Activated CD4-positive, alpha-beta memory T cell treated with anti-CD3 and anti-CD28 coated beads for 36 hours (primary cell): Measurements from ENCODE around the gene RNASEL. TPM values are rescaled to one million over a fixed set of nuclear protein-coding genes. Genes with fewer than 3 reads are reported as not detected.

ENCODE experiments used
- CTCF ChIA-PET: fragments of 350-600 bp; sonication (Branson Sonifier 250); formaldehyde crosslinking; loops from one replicate; lab custom pipeline; 2021; ENCODE audit warnings: antibody characterized with exemption, inconsistent platforms; lab: Charles Lee
- POLR2A ChIA-PET: fragments of 350-600 bp; sonication (Branson Sonifier 250); formaldehyde crosslinking; loops from one replicate; lab custom pipeline; 2021; ENCODE audit warnings: antibody characterized with exemption; lab: Charles Lee
- DNase-seq: peaks from one replicate; pipeline ENCODE4 v3.0.0-alpha.2; 2020
- H3K27ac Mint-ChIP-seq: one replicate; pipeline ENCODE4 v1.8.0; 2021; ENCODE audit warnings: mixed read lengths
- H3K27me3 Mint-ChIP-seq: one replicate; pipeline ENCODE4 v1.8.0; 2021; ENCODE audit warnings: mixed read lengths
- H3K36me3 Mint-ChIP-seq: one replicate; pipeline ENCODE4 v1.8.0; 2021; ENCODE audit warnings: mixed read lengths
- H3K4me1 Mint-ChIP-seq: one replicate; pipeline ENCODE4 v1.8.0; 2021; ENCODE audit warnings: low read depth, mixed read lengths
- H3K4me3 Mint-ChIP-seq: one replicate; pipeline ENCODE4 v1.8.0; 2021; ENCODE audit warnings: mild to moderate bottlenecking, mixed read lengths
- H3K9me3 Mint-ChIP-seq: one replicate; pipeline ENCODE4 v1.8.0; 2021; ENCODE audit warnings: mixed read lengths
- intact Hi-C: fragments of 100-400 bp; cut with micrococcal nuclease; formaldehyde crosslinking; loops from one replicate; pipeline ENCODE4 v1.15.1; 2023
- total RNA-seq, 2 experiments: library from RNA; stranded (reverse); gene quantifications; one replicate each; pipeline ENCODE4 v1.2.3, GENCODE V29; 2021

RNASEL gene
- total RNA-seq, 2 experiments from 2014 or later, result 4.5 TPM

DNA sequence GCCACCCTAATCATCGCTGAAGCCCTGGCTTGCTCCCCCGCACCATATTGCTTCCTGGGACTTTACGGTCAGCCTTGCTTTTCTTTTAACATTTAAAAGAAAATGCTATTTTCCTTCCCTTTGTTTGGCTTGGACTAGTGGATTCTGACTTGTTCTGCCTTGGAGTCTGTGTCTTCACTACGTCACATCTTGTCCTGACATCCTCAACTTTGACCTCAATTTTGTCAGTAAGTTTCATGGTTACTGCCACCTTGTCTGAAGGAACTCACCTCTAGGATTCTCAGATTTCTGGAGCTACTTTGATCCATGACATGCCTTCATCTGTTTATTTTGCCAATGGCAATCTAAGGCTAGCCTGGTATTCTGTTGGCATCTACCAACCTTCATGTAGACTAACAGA lies 4.3 kb downstream of the RNASEL start:
- Mint-ChIP-seq H3K9me3 (no peaks in the 10 kb centered on the region), H3K4me1 (peaks cover 61% of the 10 kb centered on the region), H3K27me3 (no peaks in the 10 kb centered on the region), H3K27ac (no peak overlapping the region), H3K36me3 (peaks cover 22% of the 10 kb centered on the region), H3K4me3 (no peak overlapping the region)
- no peak for DNase-seq
- ChIA-PET POLR2A (no interaction called here), CTCF (interaction anchor here (1.0 to 2.0 kb wide), 4 partner anchors 11 to 198 kb away, joined by 3 to 10 read pairs (median 4); no protein-coding TSS in a partner anchor)
- intact Hi-C loops, result loop anchor here (5.0 kb wide), 1 partner anchor 552 kb away; no protein-coding TSS in a partner anchor

- no peak for DNase-seq
- Mint-ChIP-seq H3K27ac (no peak overlapping the region), H3K4me3 (no peak overlapping the region), H3K9me3 (no peaks in the 10 kb centered on the region), H3K36me3 (peaks cover 41% of the 10 kb centered on the region), H3K4me1 (peaks cover 50% of the 10 kb centered on the region), H3K27me3 (no peaks in the 10 kb centered on the region)
- ChIA-PET CTCF (interaction anchor here (1.4 kb wide), 1 partner anchor 201 kb away, joined by 4 read pairs; no protein-coding TSS in a partner anchor), POLR2A (no interaction called here)
- intact Hi-C loops, result no loop called here
Observed at GRCh38 chr1:182580736-182581135, 8.3 kb downstream of the RNASEL start.

DNA sequence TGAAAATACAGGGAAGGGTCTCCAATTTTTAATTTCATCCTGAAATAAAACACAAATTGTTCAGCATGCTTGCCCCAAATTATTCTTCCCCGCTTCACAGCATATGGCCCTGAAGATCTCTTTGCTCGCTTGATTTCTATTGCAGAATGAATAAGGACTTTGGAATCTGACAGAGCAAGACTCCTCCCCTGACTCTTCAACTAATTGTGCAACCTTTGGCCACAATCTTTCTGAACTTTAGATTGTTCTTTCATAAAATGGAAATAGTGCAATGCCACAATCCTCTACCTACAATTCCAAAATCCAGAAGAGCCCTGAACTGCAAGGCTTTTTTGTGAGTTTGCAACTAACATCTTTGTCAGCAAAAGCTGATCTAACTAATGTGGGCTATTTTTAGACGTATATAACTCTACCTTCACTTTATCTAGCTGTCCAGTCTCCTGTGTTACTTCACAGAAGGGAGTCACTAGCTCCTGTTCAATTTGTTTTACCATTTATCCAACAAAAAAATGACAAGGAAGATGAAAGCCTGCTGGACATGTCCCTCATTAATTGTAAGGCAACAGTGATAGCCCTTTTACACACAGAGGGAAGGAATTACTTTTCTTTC lies 13.4 kb downstream of the RNASEL start:
- no peaks in the 10 kb centered on the region for H3K9me3 Mint-ChIP-seq
- CTCF ChIA-PET, result no interaction called here
- POLR2A ChIA-PET, result interaction anchor here (0.5 kb wide), 1 partner anchor 109 kb away, joined by 3 read pairs; the partner anchor contains the start of gene RGS8
- intact Hi-C loops, result no loop called here
- no peak for DNase-seq
- H3K4me3 Mint-ChIP-seq, result no peak overlapping the region
- no peak overlapping the region for H3K27ac Mint-ChIP-seq
- H3K36me3 Mint-ChIP-seq, result peaks cover 43% of the 10 kb centered on the region
- H3K4me1 Mint-ChIP-seq, result peaks cover 15% of the 10 kb centered on the region
- H3K27me3 Mint-ChIP-seq, result no peaks in the 10 kb centered on the region

DNA sequence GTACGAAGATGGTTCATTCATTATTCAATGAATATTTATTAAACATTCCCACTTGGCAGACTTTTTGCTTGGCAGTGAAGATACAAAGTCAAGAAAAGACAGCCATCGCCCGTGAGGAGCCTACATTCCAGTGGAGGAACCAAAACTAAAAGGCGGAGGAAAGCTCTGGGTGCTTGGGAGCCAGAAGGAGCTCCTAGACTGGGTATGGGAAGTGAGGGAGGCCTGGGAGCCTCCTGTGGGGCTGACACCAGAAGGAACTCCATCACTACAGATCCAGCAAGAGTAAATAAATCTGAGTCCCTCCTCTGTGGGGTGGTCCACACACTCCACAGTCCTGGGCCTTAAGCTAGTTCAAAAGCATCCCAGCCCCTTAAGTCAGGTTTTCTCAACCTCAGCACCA lies 14.9 kb downstream of the RNASEL start:
- Mint-ChIP-seq H3K27ac (no peak overlapping the region), H3K4me1 (peaks cover 6% of the 10 kb centered on the region), H3K36me3 (peaks cover 33% of the 10 kb centered on the region), H3K9me3 (no peaks in the 10 kb centered on the region), H3K4me3 (no peak overlapping the region), H3K27me3 (no peaks in the 10 kb centered on the region)
- no peak for DNase-seq
- intact Hi-C loops, result no loop called here
- CTCF ChIA-PET, result interaction anchor here (0.9 kb wide), 2 partner anchors 14 to 22 kb away, joined by 3 read pairs; no protein-coding TSS in a partner anchor
- POLR2A ChIA-PET, result no interaction called here

DNA sequence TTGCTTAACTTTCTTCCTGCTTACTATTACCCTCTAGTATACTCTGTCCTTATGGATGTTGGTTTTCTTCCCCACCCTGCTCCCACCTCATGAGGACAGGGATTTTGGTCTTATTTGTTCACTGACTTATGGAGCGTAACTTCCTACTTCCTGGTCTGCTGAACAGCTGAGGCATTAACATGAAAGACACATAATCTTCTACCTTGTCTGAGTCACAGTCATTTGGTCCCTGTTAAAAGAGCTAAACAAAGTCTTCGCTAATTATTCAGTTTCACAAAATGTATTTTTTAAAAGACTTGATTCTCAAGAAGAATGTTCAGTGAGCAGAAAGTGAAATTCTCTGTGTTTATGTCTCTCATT lies 18.5 kb downstream of the RNASEL start:
- Mint-ChIP-seq H3K9me3 (no peaks in the 10 kb centered on the region), H3K4me3 (no peak overlapping the region), H3K27me3 (no peaks in the 10 kb centered on the region), H3K36me3 (peaks cover 14% of the 10 kb centered on the region), H3K27ac (no peak overlapping the region), H3K4me1 (peaks cover under 1% of the 10 kb centered on the region)
- no peak for DNase-seq
- ChIA-PET CTCF (no interaction called here), POLR2A (no interaction called here)
- intact Hi-C loops, result no loop called here

GRCh38 chr1:182569939-182570610 lies 19.0 kb downstream of the RNASEL start:
- intact Hi-C loops, result no loop called here
- Mint-ChIP-seq H3K4me1 (peaks cover 4% of the 10 kb centered on the region), H3K36me3 (peaks cover 11% of the 10 kb centered on the region), H3K4me3 (no peak overlapping the region), H3K27ac (no peak overlapping the region), H3K9me3 (no peaks in the 10 kb centered on the region), H3K27me3 (no peaks in the 10 kb centered on the region)
- CTCF ChIA-PET, result no interaction called here
- no peak for DNase-seq
- POLR2A ChIA-PET, result no interaction called here

DNA sequence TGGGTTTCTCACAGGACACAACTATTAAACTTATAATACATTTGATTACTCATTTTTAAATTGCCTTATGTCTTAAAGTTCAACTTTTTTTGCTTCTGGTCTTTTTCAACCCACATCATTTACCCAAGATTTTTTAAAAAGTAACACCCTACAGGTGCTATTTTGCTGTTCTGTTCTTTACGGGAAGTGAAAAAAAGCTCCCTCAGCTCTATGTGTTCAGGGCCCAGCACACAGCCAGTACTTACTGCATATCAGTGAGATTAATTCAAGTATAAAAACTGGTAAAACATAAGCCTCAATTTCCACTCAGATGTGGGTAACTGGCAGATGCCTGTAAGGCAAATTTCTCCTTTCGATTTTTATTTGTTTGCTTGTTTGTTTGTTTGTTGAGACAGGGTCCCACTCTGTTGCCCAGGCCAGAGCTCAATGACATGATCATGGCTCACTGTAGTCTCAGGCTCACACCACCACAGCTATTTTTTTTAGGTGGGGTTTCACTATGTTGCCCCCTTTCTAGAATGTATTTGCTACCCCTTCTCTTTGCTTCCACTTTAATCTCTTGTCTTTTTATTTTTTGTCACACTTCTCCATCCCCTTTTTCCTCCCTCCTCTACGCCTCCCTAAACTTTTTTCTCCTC lies 20.3 kb downstream of the RNASEL start:
- Mint-ChIP-seq H3K9me3 (no peaks in the 10 kb centered on the region), H3K27me3 (no peaks in the 10 kb centered on the region)
- CTCF ChIA-PET, result no interaction called here

DNA sequence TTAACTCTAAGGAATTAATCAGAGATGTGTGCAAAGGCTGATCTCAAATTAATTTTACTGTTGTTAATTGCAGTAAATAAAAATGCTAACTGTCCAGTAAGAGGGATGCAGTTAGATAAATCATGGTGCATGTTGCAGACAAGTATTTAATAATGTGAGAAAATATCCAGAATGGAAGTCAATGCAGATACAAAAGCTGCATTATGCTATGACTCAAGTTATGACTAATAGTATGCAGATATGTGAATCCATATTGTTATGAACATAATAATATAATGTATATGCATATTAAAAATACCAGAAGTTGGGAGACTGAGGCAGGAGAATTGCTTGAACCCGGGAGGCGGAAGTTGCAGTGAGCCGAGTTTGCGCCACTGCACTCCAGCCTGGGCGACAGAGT lies 21.4 kb downstream of the RNASEL start:
- Mint-ChIP-seq H3K9me3 (no peaks in the 10 kb centered on the region), H3K4me3 (no peak overlapping the region), H3K4me1 (peaks cover 4% of the 10 kb centered on the region), H3K27me3 (no peaks in the 10 kb centered on the region), H3K27ac (no peak overlapping the region), H3K36me3 (peaks cover 3% of the 10 kb centered on the region)
- POLR2A ChIA-PET, result no interaction called here
- no peak for DNase-seq
- intact Hi-C loops, result no loop called here
- CTCF ChIA-PET, result interaction anchor here (2.0 kb wide), 1 partner anchor 28 kb away, joined by 7 read pairs; no protein-coding TSS in a partner anchor

More for the DNA sequence above, 20.3 kb downstream of the RNASEL start:
- peaks cover 6% of the 10 kb centered on the region for H3K36me3 Mint-ChIP-seq
- intact Hi-C loops, result no loop called here
- DNase-seq, result no peak
- H3K4me3 Mint-ChIP-seq, result no peak overlapping the region
- POLR2A ChIA-PET, result no interaction called here
- H3K27ac Mint-ChIP-seq, result no peak overlapping the region
- H3K4me1 Mint-ChIP-seq, result peaks cover 4% of the 10 kb centered on the region

- POLR2A ChIA-PET, result no interaction called here
- CTCF ChIA-PET, result interaction anchor here (2.0 kb wide), 1 partner anchor 30 kb away, joined by 7 read pairs; no protein-coding TSS in a partner anchor
- peaks cover 4% of the 10 kb centered on the region for H3K4me1 Mint-ChIP-seq
- H3K9me3 Mint-ChIP-seq, result no peaks in the 10 kb centered on the region
- no peaks in the 10 kb centered on the region for H3K36me3 Mint-ChIP-seq
- no peak for DNase-seq
- H3K27ac Mint-ChIP-seq, result no peak overlapping the region
- no peaks in the 10 kb centered on the region for H3K27me3 Mint-ChIP-seq
- no peak overlapping the region for H3K4me3 Mint-ChIP-seq
- intact Hi-C loops, result no loop called here
Observed at GRCh38 chr1:182565537-182565936, 23.5 kb downstream of the RNASEL start.

DNA sequence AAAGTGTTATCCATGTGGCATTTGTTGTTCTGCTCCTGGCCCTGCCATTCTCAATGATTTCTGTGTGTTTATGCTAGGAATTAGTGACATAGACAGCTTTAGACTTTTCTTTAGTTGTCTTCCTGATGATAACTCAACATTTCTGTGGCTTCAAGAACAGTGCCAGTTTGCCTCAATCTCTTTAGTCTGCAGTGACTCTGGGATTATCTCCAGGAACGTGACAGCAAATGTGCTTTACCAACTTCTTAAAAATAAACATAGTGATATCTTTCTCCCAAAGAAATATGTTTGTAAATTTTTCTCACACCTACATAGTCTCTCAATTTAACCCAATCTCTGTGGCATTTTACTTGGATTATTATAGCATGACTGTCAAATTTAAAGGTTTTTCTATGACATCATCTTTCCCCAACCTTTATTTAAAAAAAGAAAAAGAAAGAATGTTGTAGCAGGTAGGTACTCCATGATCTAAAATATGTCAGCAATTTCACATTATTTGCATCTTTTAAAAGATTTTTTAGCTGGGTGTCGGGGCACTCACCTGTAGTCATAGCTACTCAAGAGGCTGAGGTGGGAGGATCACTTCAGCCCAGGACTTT lies 24.6 kb downstream of the RNASEL start:
- Mint-ChIP-seq H3K36me3 (no peaks in the 10 kb centered on the region), H3K4me1 (peaks cover 4% of the 10 kb centered on the region), H3K4me3 (no peak overlapping the region), H3K9me3 (no peaks in the 10 kb centered on the region), H3K27me3 (no peaks in the 10 kb centered on the region), H3K27ac (no peak overlapping the region)
- CTCF ChIA-PET, result no interaction called here
- POLR2A ChIA-PET, result no interaction called here
- intact Hi-C loops, result no loop called here
- DNase-seq, result no peak

DNA sequence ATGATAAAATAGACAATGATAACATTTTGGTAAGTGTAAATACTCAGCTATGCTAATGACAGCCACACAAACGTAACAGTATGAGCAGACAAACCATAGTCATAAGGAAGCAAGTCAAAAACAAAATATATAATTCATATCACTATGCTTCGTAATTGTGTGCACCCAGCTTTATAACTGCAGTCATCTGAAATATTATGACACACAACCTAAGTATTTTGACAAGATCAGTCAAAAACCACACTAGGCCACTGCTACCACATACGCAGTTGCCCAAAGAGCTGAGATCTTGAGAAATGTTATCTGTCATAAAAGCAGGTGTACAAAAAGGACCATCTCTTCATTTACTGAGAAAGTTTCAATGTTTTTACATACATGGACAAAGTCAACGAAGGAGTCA lies 26.0 kb downstream of the RNASEL start:
- Mint-ChIP-seq H3K9me3 (no peaks in the 10 kb centered on the region), H3K4me1 (peaks cover 4% of the 10 kb centered on the region), H3K36me3 (no peaks in the 10 kb centered on the region), H3K27me3 (no peaks in the 10 kb centered on the region), H3K4me3 (no peak overlapping the region), H3K27ac (no peak overlapping the region)
- ChIA-PET CTCF (no interaction called here), POLR2A (interaction anchor here (1.2 kb wide), 1 partner anchor 40 kb away, joined by 3 read pairs; no protein-coding TSS in a partner anchor)
- no peak for DNase-seq
- intact Hi-C loops, result no loop called here

- H3K4me3 Mint-ChIP-seq, result no peak overlapping the region
- peaks cover 4% of the 10 kb centered on the region for H3K4me1 Mint-ChIP-seq
- intact Hi-C loops, result no loop called here
- no peaks in the 10 kb centered on the region for H3K36me3 Mint-ChIP-seq
- no peak overlapping the region for H3K27ac Mint-ChIP-seq
- no peak for DNase-seq
- ChIA-PET CTCF (interaction anchor here (1.3 kb wide), 1 partner anchor 38 kb away, joined by 3 read pairs; no protein-coding TSS in a partner anchor), POLR2A (no interaction called here)
- no peaks in the 10 kb centered on the region for H3K27me3 Mint-ChIP-seq
- H3K9me3 Mint-ChIP-seq, result no peaks in the 10 kb centered on the region
Observed at GRCh38 chr1:182561456-182561855, 27.6 kb downstream of the RNASEL start.
